Stimulated activated naive CD8-positive, alpha-beta T cell treated with anti-CD3 and anti-CD28 coated beads, Interleukin-15, amount 100 ng/mL, for 72 hours (primary cell): Measurements from ENCODE around the gene CABP2.
"Not testable (repeated sequence)": the region's sequence is repeated elsewhere in the genome, so short reads cannot be mapped to it uniquely, and the experiment has no call there.

Source experiments
- ATAC-seq: fragments of 150-1000 bp; cut with Tn5 transposase; 2 replicates; pipeline ENCODE4 v1.10.0; 2021; ENCODE audit warnings: mild to moderate bottlenecking, moderate library complexity
- DNase-seq, 2 donors: peaks; one replicate each; pipeline ENCODE4 v3.0.0; 2021 to 2022
- H3K27ac Mint-ChIP-seq, 2 donors: one replicate each; pipeline ENCODE4 v1.8.0; 2022; ENCODE audit warnings: mild to moderate bottlenecking in 2 of 2, mixed read lengths in 2 of 2, moderate library complexity in 2 of 2
- H3K27me3 Mint-ChIP-seq: one replicate; pipeline ENCODE4 v1.8.0; 2022; ENCODE audit warnings: mixed read lengths
- H3K4me1 Mint-ChIP-seq: one replicate; pipeline ENCODE4 v1.8.0; 2022; ENCODE audit warnings: mild to moderate bottlenecking, mixed read lengths
- H3K4me3 Mint-ChIP-seq, 2 donors: one replicate each; pipeline ENCODE4 v1.8.0; 2022; ENCODE audit warnings: mild to moderate bottlenecking in 2 of 2, mixed read lengths in 2 of 2, moderate library complexity in 1 of 2
- H3K9me3 Mint-ChIP-seq, 2 donors: one replicate each; pipeline ENCODE4 v1.8.0; 2022; ENCODE audit warnings: mixed read lengths in 2 of 2

CABP2 gene

GRCh38 chr11:67496113-67496512, 27.1 kb downstream of the CABP2 start:
- Mint-ChIP-seq H3K9me3 (no peaks in the 10 kb centered on the region), H3K27ac (peak overlapping the region; percentile 24 to 80), H3K4me3 (no peak overlapping the region), H3K4me1 (peaks cover 17% of the 10 kb centered on the region), H3K27me3 (no peaks in the 10 kb centered on the region)
- DNase-seq: no peak
- ATAC-seq: no peak

- Mint-ChIP-seq H3K27ac (peak overlapping the region in 1 of 2 donors; percentile 74), H3K27me3 (no peaks in the 10 kb centered on the region), H3K4me1 (peaks cover 19% of the 10 kb centered on the region), H3K4me3 (no peak overlapping the region), H3K9me3 (no peaks in the 10 kb centered on the region)
- ATAC-seq (no peak), DNase-seq (no peak)
Measured at GRCh38 chr11:67495234-67496005, 27.8 kb downstream of the CABP2 start.

GRCh38 chr11:67494371-67495233, 28.6 kb downstream of the CABP2 start:
- DNase-seq: no peak
- Mint-ChIP-seq H3K9me3 (no peaks in the 10 kb centered on the region), H3K4me3 (no peak overlapping the region), H3K27ac (peak overlapping the region in 1 of 2 donors; percentile 89), H3K4me1 (peaks cover 27% of the 10 kb centered on the region), H3K27me3 (no peaks in the 10 kb centered on the region)
- no peak for ATAC-seq

- ATAC-seq: no peak
- H3K9me3 Mint-ChIP-seq: no peaks in the 10 kb centered on the region
- no peak overlapping the region for H3K4me3 Mint-ChIP-seq
- no peaks in the 10 kb centered on the region for H3K27me3 Mint-ChIP-seq
- no peak for DNase-seq
- peak overlapping the region in 1 of 2 donors; percentile 89 for H3K27ac Mint-ChIP-seq
- H3K4me1 Mint-ChIP-seq: peaks cover 35% of the 10 kb centered on the region
Measured at GRCh38 chr11:67493548-67494370, 29.5 kb downstream of the CABP2 start.

GRCh38 chr11:67492801-67493547, 30.3 kb downstream of the CABP2 start:
- H3K27me3 Mint-ChIP-seq: no peaks in the 10 kb centered on the region
- H3K27ac Mint-ChIP-seq: peak overlapping the region in 1 of 2 donors; percentile 67
- DNase-seq (no peak), ATAC-seq (peak; percentile 10)
- H3K4me1 Mint-ChIP-seq: peaks cover 43% of the 10 kb centered on the region
- no peak overlapping the region for H3K4me3 Mint-ChIP-seq
- H3K9me3 Mint-ChIP-seq: no peaks in the 10 kb centered on the region

GRCh38 chr11:67492069-67492727, 31.0 kb downstream of the CABP2 start:
- Mint-ChIP-seq H3K27ac (peak overlapping the region in 1 of 2 donors; percentile 34), H3K27me3 (no peaks in the 10 kb centered on the region), H3K9me3 (no peaks in the 10 kb centered on the region), H3K4me1 (peaks cover 50% of the 10 kb centered on the region), H3K4me3 (no peak overlapping the region)
- ATAC-seq (no peak), DNase-seq (no peak)

GRCh38 chr11:67491276-67492068, 31.8 kb downstream of the CABP2 start:
- Mint-ChIP-seq H3K4me1 (peaks cover 53% of the 10 kb centered on the region), H3K4me3 (no peak overlapping the region), H3K27me3 (no peaks in the 10 kb centered on the region), H3K27ac (peak overlapping the region; percentile 19 to 89), H3K9me3 (no peaks in the 10 kb centered on the region)
- no peak for ATAC-seq
- DNase-seq: no peak

- DNase-seq: no peak
- H3K27ac Mint-ChIP-seq: peak overlapping the region in 1 of 2 donors; percentile 12
- H3K4me3 Mint-ChIP-seq: no peak overlapping the region
- peaks cover 61% of the 10 kb centered on the region for H3K4me1 Mint-ChIP-seq
- no peaks in the 10 kb centered on the region for H3K9me3 Mint-ChIP-seq
- ATAC-seq: no peak
- H3K27me3 Mint-ChIP-seq: no peaks in the 10 kb centered on the region
Measured at GRCh38 chr11:67490727-67491065, 32.5 kb downstream of the CABP2 start.

GRCh38 chr11:67489885-67490726, 33.1 kb downstream of the CABP2 start:
- no peaks in the 10 kb centered on the region for H3K27me3 Mint-ChIP-seq
- no peaks in the 10 kb centered on the region for H3K9me3 Mint-ChIP-seq
- ATAC-seq (no peak), DNase-seq (no peak)
- H3K4me1 Mint-ChIP-seq: peaks cover 66% of the 10 kb centered on the region
- peak overlapping the region in 1 of 2 donors; percentile 38 for H3K4me3 Mint-ChIP-seq
- peak overlapping the region in 1 of 2 donors; percentile 93 for H3K27ac Mint-ChIP-seq

GRCh38 chr11:67489203-67489884, 33.9 kb downstream of the CABP2 start:
- H3K4me3 Mint-ChIP-seq: peak overlapping the region; percentile 23 to 38
- H3K27ac Mint-ChIP-seq: peak overlapping the region in 1 of 2 donors; percentile 93
- no peak for DNase-seq
- H3K4me1 Mint-ChIP-seq: peaks cover 73% of the 10 kb centered on the region
- H3K27me3 Mint-ChIP-seq: no peaks in the 10 kb centered on the region
- ATAC-seq: no peak
- H3K9me3 Mint-ChIP-seq: no peaks in the 10 kb centered on the region

GRCh38 chr11:67486481-67487195, 36.6 kb downstream of the CABP2 start:
- H3K4me1 Mint-ChIP-seq: peaks cover 89% of the 10 kb centered on the region
- DNase-seq (peak; percentile 54 to 65), ATAC-seq (no peak)
- peak overlapping the region; percentile 81 to 95 for H3K27ac Mint-ChIP-seq
- H3K27me3 Mint-ChIP-seq: no peaks in the 10 kb centered on the region
- peak overlapping the region; percentile 71 to 89 for H3K4me3 Mint-ChIP-seq
- H3K9me3 Mint-ChIP-seq: no peaks in the 10 kb centered on the region

GRCh38 chr11:67485873-67486361, 37.3 kb downstream of the CABP2 start:
- Mint-ChIP-seq H3K4me3 (peak overlapping the region; percentile 71 to 89), H3K27ac (peak overlapping the region; percentile 81 to 95), H3K4me1 (peaks cover 86% of the 10 kb centered on the region)
- peak; percentile 70 to 82 for DNase-seq
- H3K9me3 Mint-ChIP-seq, H3K27me3 Mint-ChIP-seq: not testable (repeated sequence)
- peak; percentile 22 for ATAC-seq
